Stimulated activated naive CD8-positive, alpha-beta T cell treated with anti-CD3 and anti-CD28 coated beads, Interleukin-15, Interleukin-2, amounts not matched to agents 100 U/mL and 50 U/mL, for 24 hours (primary cell): ENCODE data around the gene PABPC1L2B.
"Not testable (repeated sequence)": the region's sequence is repeated elsewhere in the genome, so short reads cannot be mapped to it uniquely, and the experiment has no call there.

ENCODE experiments used
- ATAC-seq: fragments of 150-1000 bp; cut with Tn5 transposase; one replicate; pipeline ENCODE4 v1.10.0; 2021
- DNase-seq: peaks from one replicate; pipeline ENCODE4 v3.0.0; 2021

The PABPC1L2B gene

DNA sequence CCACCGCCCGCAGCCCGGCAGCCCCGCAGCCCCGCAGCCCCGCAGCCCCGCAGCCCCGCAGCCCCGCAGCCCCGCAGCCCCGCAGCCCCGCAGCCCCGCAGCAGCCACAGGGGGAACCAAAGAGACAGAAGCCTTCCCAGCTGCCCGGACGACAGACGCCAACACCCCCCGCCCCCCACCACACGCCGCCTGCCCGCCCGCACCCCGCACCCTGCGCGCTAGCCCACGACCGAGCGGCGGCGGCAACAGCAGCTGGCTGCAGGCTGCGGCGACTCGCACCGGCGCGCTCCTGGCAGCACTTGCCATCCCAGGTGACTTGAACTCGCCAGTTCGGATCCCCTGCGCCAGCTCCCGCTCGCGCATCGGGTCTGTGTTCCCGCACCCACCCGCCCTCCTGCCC is at the start of gene PABPC1L2B:
TSS of gene PABPC1L2B (plus strand) at position 207 of the 400 bp plus-strand sequence. CDS start 704 bp downstream, outside the sequence.
- DNase-seq, ATAC-seq: not testable (repeated sequence)

DNA sequence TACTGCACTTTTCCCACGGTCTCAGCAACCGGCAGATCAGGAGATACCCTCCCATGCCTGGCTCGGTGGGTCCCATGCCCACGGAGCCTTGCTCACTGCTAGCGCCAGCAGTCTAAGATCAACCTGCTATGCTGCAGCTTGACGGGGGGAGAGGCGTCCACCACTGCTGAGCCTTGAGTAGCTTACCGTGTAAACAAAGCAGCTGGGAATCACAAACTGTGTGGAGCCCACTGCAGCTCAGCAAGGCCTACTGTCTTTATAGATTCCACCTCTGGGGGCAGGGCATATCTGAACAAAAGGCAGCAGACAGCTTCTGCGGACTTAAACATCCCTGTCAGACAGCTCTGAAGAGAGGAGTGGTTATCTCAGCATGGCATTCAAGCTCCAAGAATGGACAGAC is 42.8 kb upstream of the PABPC1L2B start:
- ATAC-seq: not testable (repeated sequence)

GRCh38 chrX:72971859-72972258 is 30.9 kb upstream of the PABPC1L2B start:
- DNase-seq, ATAC-seq: not testable (repeated sequence)

More for the DNA sequence above, 42.8 kb upstream of the PABPC1L2B start:
- not testable (repeated sequence) for DNase-seq

DNA sequence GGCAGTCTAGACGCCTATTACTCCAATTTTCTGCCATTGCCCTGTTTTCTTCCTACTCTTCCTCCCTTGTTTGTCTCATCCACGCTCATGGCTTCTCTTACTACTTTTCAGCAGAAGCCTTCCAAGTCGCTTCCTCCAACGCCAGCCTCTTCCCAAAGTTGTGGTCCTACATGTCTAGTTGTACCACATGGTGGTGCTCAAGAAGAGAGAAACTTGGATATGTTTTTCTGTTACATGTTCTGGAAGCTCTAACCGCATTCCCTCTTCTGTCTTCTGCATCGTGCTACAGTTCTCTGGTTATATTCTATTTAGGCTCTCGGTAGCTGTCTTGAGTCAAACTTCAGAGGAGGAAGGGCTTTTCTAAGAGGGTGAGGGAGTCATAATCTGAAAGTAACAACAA is 27.9 kb upstream of the PABPC1L2B start:
- not testable (repeated sequence) for DNase-seq, ATAC-seq

- not testable (repeated sequence) for DNase-seq, ATAC-seq
These were observed 21.8 kb upstream of the PABPC1L2B start for GRCh38 chrX:72980894-72981469.

DNA sequence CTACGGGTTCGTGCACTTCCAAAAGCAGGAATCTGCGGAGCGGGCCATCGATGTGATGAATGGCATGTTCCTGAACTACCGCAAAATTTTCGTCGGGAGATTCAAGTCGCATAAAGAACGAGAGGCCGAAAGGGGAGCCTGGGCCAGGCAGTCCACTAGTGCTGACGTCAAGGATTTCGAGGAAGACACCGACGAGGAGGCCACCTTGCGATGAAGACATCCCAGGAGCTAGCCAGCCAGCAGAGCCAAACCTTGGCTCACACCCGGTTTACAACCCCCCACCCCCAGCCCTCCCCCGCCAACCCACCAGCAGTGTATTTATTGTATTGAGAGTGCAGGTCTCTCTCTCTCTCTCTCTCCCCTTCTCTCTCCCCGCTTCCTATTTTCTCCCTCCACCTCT is 1.3 kb downstream of the PABPC1L2B start:
- ATAC-seq: not testable (repeated sequence)

DNA sequence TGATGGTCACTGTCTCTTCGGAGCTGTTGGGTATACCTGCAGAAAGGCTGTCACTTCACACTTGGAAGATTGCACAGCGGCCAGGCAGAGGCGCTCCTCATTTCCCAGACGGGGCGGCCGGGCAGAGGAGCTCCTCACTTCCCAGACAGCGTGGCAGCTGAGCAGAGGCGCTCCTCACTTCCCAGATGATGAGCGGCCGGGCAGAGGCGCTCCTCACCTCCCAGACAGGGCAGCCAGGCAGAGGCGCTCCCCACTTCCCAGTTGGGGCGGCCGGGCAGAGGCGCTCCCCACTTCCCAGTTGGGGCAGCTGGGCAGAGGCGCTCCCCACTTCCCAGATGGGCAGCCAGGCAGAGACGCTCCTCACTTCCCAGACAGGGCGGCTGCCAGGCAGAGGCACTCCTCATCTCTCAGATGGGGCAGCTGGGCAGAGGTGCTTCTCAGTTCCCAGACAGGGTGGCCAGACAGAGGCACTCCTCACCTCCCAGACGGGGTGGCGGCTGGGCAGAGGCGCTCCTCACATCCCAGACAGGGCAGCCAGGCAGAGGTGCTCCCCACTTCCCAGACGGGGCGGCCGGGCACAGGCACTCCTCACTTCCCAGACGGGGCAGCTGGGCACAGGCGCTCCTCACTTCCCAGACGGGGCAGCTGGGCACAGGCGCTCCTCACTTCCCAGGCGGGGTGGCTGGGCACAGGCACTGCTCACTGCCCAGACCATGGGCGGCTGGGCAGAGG is 18.8 kb downstream of the PABPC1L2B start:
- no peak for ATAC-seq
- no peak for DNase-seq

More for the DNA sequence above, 1.3 kb downstream of the PABPC1L2B start:
- DNase-seq: not testable (repeated sequence)

DNA sequence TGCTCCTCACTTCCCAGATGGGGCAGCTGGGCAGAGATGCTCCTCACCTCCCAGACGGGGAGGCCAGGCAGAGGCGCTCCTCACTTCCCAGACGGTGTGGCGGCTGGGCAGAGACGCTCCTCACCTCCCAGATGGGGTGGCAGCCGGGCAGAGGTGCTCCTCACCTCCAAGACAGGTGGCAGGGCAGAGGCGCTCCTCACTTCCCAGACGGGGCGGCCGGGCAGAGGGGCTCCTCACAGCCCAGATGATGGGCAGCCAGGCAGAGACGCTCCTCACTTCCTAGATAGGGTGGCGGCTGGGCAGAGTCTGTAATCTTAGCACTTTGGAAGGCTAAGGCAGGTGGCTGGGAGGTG is 19.3 kb downstream of the PABPC1L2B start:
- not testable (repeated sequence) for DNase-seq, ATAC-seq

DNA sequence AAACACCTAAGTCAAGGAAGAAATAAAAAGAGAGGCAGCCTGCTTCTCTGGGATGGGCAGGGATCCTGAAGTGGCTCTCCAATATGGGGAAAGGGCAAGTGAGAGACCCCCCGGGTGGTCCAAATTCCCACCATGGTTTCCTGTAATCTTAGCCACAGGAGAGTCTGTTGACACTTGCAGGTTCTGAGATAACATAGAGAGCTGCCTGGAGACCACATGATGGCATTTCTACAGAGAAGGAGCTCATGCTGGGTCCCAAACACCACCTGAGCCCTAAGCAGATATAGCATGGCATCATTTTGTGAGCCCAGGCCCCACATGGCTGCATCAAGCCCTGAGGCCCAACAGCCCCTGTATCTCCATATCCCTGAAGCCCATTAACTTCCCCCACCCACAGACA is 26.1 kb downstream of the PABPC1L2B start:
- ATAC-seq: no peak
- DNase-seq: no peak
